ENCODE data around the gene DNAJB14. TPM values are rescaled to one million over a fixed set of nuclear protein-coding genes. Genes with fewer than 3 reads are reported as not detected.

The DNAJB14 gene
- total RNA-seq, 1 donor from 2014 or later, result 24.3 TPM

- H3K4me3 ChIP-seq, result no peak overlapping the region
- H3K4me1 ChIP-seq, result no peaks in the 10 kb centered on the region
- no peaks in the 10 kb centered on the region for H3K27me3 ChIP-seq
- H3K27ac ChIP-seq, result no peak overlapping the region
- no peak for DNase-seq (ENCODE audit: extremely low spot score in 2 of 2)
- no peaks in the 10 kb centered on the region for H3K9me3 ChIP-seq
- intact Hi-C loops (cut with DNase I), result no loop called here
- TF ChIP-seq, protein P1, sequence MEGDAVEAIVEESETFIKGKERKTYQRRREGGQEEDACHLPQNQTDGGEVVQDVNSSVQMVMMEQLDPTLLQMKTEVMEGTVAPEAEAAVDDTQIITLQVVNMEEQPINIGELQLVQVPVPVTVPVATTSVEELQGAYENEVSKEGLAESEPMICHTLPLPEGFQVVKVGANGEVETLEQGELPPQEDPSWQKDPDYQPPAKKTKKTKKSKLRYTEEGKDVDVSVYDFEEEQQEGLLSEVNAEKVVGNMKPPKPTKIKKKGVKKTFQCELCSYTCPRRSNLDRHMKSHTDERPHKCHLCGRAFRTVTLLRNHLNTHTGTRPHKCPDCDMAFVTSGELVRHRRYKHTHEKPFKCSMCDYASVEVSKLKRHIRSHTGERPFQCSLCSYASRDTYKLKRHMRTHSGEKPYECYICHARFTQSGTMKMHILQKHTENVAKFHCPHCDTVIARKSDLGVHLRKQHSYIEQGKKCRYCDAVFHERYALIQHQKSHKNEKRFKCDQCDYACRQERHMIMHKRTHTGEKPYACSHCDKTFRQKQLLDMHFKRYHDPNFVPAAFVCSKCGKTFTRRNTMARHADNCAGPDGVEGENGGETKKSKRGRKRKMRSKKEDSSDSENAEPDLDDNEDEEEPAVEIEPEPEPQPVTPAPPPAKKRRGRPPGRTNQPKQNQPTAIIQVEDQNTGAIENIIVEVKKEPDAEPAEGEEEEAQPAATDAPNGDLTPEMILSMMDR (IDR thresholded peaks at IDR 0.05), result no peak
- TF ChIP-seq POLR2A (IDR thresholded peaks at IDR 0.05) (no peak), POLR2AphosphoS5 (IDR thresholded peaks at IDR 0.05; ENCODE audit: insufficient read depth in 1 of 2, low read depth in 1 of 2) (no peak)
- no peaks in the 10 kb centered on the region for H3K36me3 ChIP-seq
These were observed 82.6 kb downstream of the DNAJB14 start for GRCh38 chr4:99863804-99864203.

- Histone ChIP-seq H3K4me3 (no peak overlapping the region), H3K4me1 (no peaks in the 10 kb centered on the region), H3K27ac (no peak overlapping the region), H3K9me3 (no peaks in the 10 kb centered on the region), H3K27me3 (no peaks in the 10 kb centered on the region), H3K36me3 (no peaks in the 10 kb centered on the region)
- DNase-seq (ENCODE audit: extremely low spot score in 2 of 2), result no peak
- intact Hi-C loops (cut with DNase I), result no loop called here
- TF ChIP-seq, protein P1 (IDR thresholded peaks at IDR 0.05), result no peak
- TF ChIP-seq POLR2A (IDR thresholded peaks at IDR 0.05) (no peak), POLR2AphosphoS5 (IDR thresholded peaks at IDR 0.05; ENCODE audit: insufficient read depth in 1 of 2, low read depth in 1 of 2) (no peak)
These were observed 85.1 kb downstream of the DNAJB14 start for GRCh38 chr4:99861120-99861905.

GRCh38 chr4:99860521-99860920 lies 85.9 kb downstream of the DNAJB14 start:
- no peaks in the 10 kb centered on the region for H3K9me3 ChIP-seq
- no peak overlapping the region for H3K4me3 ChIP-seq
- no peaks in the 10 kb centered on the region for H3K4me1 ChIP-seq
- H3K27ac ChIP-seq, result no peak overlapping the region
- intact Hi-C loops (cut with DNase I), result no loop called here
- no peaks in the 10 kb centered on the region for H3K27me3 ChIP-seq
- no peaks in the 10 kb centered on the region for H3K36me3 ChIP-seq
- DNase-seq (ENCODE audit: extremely low spot score in 2 of 2), result no peak
- TF ChIP-seq, protein P1 (IDR thresholded peaks at IDR 0.05), result no peak
- TF ChIP-seq POLR2A (IDR thresholded peaks at IDR 0.05) (no peak), POLR2AphosphoS5 (IDR thresholded peaks at IDR 0.05; ENCODE audit: insufficient read depth in 1 of 2, low read depth in 1 of 2) (no peak)

GRCh38 chr4:99859618-99860017 lies 86.8 kb downstream of the DNAJB14 start:
- H3K9me3 ChIP-seq, result no peaks in the 10 kb centered on the region
- intact Hi-C loops (cut with DNase I), result no loop called here
- no peak overlapping the region for H3K27ac ChIP-seq
- no peaks in the 10 kb centered on the region for H3K27me3 ChIP-seq
- TF ChIP-seq POLR2AphosphoS5 (IDR thresholded peaks at IDR 0.05; ENCODE audit: insufficient read depth in 1 of 2, low read depth in 1 of 2) (no peak), POLR2A (IDR thresholded peaks at IDR 0.05) (no peak)
- TF ChIP-seq, protein P1 (IDR thresholded peaks at IDR 0.05), result no peak
- no peaks in the 10 kb centered on the region for H3K36me3 ChIP-seq
- no peaks in the 10 kb centered on the region for H3K4me1 ChIP-seq
- no peak for DNase-seq (ENCODE audit: extremely low spot score in 2 of 2)
- H3K4me3 ChIP-seq, result no peak overlapping the region

DNA sequence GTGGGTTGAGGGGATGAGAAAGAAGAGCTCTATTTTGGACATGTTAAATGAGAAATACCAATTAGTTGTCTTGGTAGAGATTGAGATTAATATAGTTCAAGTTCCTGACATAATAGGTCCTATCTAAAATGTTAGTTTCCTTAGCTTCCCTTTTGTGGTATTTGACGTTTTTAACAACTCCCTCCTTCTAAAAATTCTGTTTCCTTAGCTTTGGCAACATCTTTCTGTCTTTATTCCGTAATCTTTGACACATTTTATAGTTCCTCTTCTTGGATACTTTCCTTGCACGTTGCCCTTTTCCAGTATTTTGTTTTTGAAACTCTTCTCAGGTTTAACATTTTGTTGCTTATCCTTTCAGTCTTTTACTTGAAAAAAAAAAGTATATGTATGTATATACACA lies 89.1 kb downstream of the DNAJB14 start:
- H3K4me1 ChIP-seq, result no peaks in the 10 kb centered on the region
- intact Hi-C loops (cut with DNase I), result no loop called here
- no peak overlapping the region for H3K27ac ChIP-seq
- no peaks in the 10 kb centered on the region for H3K36me3 ChIP-seq
- H3K4me3 ChIP-seq, result no peak overlapping the region
- TF ChIP-seq POLR2A (IDR thresholded peaks at IDR 0.05) (no peak), POLR2AphosphoS5 (IDR thresholded peaks at IDR 0.05; ENCODE audit: insufficient read depth in 1 of 2, low read depth in 1 of 2) (no peak)
- TF ChIP-seq, protein P1 (IDR thresholded peaks at IDR 0.05), result no peak
- no peaks in the 10 kb centered on the region for H3K27me3 ChIP-seq
- no peak for DNase-seq (ENCODE audit: extremely low spot score in 2 of 2)
- H3K9me3 ChIP-seq, result no peaks in the 10 kb centered on the region
